ENCODE data around the gene STK4.

The STK4 gene

DNA sequence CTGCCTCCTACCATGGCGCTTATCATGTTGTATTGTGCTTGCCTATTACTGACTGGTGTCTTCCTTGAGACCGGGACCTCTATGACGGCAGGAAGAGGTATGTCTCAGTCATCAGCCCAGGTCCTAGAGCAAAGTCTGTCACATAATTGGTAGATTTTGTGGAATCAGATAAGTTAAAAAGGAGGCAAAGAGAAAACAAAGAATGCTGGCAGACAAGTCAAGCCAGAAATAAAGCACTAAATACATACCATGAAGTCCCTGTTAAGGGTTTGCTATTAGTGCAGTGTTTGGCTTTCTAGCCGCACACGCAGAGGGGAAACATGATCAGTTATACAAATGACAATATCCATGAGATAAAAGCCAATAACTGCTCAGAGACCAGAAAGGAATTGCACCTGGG lies 12.1 kb upstream of the STK4 start:
- no peak for DNase-seq

- DNase-seq: no peak
These were observed 11.0 kb upstream of the STK4 start for GRCh38 chr20:44955270-44955669.

DNA sequence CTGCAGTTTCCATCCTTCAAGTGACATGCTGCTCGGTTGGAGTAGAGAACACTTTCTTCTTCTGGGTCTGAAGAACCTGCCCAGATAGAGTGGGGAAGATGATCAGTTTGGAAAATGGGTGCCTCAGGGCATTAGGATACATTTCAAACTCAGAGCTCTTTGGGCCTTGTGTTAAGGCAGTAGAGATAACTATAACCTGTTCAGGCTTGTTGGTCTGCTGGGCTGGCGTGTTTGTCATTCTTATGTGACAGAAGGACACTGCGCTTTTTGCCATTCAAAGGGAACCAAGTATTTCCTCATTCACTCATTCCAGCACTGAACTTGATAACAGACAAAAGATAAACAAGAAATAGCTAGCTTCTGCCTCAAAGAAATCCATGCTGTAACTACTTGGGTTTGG lies 9.9 kb upstream of the STK4 start:
- no peak for DNase-seq

- no peak for DNase-seq
These were observed 8.0 kb upstream of the STK4 start for GRCh38 chr20:44958276-44958675.

- DNase-seq: no peak
These were observed 7.2 kb upstream of the STK4 start for GRCh38 chr20:44959082-44959637.

GRCh38 chr20:44959638-44960102 lies 6.6 kb upstream of the STK4 start:
- DNase-seq: peak; percentile 67

GRCh38 chr20:44960103-44960852 lies 6.0 kb upstream of the STK4 start, which contains the start of gene TOMM34:
Gene TOMM34, minus strand, starts transcription at chr20:44960397. Its CDS starts 64 bp downstream, at chr20:44960333.
- DNase-seq: peak; percentile 91

- DNase-seq: peak; percentile 30
These were observed 5.1 kb upstream of the STK4 start for GRCh38 chr20:44961011-44961869.

DNA sequence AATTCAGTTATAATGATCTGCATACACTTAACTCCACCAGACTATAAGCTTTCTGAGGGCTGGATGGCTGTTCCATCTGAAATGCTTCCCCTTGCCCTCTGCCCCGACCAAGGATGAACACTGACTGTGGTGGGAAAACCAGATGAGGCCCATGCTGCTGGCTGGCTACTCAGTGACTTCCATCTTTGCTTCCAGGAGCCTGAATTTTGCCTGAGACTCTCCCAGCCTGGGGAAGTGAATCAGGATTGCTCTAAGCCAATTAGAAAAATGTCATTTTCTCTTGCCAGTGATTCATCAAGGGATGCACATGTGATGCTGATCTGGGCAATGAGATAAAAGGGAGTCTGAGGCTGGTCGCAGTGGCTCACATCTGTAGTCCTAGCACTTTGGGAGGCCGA lies 4.4 kb upstream of the STK4 start:
- peak; percentile 48 for DNase-seq

- no peak for DNase-seq
These were observed 3.8 kb upstream of the STK4 start for GRCh38 chr20:44962483-44962882.

GRCh38 chr20:44963325-44964215 lies 2.7 kb upstream of the STK4 start:
- DNase-seq: no peak

- no peak for DNase-seq
These were observed 672 bp upstream of the STK4 start for GRCh38 chr20:44965651-44966029.

GRCh38 chr20:44967207-44967807 lies 995 bp downstream of the STK4 start:
- no peak for DNase-seq

GRCh38 chr20:44969300-44969894 lies 3.1 kb downstream of the STK4 start:
- no peak for DNase-seq

DNA sequence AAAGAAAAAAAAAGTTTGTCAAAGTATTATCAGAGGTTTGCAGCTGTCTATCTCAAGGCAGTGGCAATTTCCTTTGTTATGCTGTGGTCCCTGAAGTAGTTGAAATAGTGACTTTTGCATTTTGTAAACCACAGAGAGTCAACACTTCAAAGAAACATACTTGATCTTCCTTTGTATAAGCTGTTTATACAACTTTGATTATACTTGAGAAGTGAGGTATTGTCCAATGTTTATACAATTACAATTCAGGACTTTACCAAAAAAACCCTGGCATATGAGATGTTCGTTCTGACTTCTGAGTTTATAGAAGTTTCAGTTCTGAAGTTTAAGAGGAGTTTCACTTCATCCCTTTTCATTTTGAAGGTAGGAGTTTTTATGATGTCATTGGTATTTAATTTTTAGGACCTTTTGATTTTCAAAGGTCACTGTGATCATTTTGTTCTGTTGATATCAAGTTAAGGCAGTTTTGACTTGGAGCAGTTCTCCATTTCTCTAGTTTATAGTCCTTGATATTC lies 4.0 kb downstream of the STK4 start:
- no peak for DNase-seq

DNA sequence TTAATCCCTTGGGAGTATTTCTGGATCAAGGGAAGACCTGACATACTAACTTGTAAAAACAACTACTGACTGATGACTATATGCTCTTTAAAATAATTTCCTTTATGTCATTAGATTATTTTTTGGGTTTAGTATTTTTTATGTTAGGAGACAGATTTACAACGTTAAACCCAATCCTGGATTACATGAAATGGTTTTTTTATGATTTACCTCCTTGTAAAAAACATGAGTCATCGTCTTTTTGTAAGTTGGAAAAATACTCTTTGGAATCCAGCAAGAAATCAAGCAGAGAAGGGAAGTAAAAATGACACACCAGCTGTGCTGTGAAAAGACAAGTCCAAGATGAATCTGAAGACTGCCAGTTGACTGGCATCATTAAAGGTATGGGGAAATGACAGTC lies 6.7 kb downstream of the STK4 start:
- DNase-seq: no peak

GRCh38 chr20:44976698-44977097 lies 10.4 kb downstream of the STK4 start:
- DNase-seq: no peak

DNA sequence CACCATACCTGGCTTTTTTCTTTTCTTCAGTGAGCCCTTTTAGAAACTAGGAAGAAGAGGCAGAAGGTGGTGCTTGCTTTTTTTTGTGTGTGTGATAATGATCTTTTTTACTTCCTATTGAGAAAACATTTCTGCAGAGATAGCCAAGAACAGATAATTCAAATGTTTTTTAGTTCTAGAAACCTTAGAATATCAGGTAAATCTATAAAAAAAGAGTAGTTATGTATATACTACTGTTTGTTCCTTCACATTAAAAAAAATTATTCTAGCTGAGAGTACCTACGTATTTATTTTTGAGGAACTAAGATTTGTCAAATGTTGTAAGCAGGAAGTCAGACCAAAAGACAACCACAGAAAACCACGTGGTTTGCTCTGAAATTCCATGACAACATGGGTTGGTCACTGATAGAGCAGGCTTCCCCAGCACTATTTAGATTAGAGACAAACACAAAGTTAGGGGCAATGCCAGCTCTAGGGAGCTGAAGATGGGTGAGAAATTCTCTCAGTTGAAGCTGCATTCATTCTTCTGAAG lies 12.8 kb downstream of the STK4 start:
- no peak for DNase-seq

GRCh38 chr20:44981736-44982406 lies 15.6 kb downstream of the STK4 start:
- no peak for DNase-seq

- no peak for DNase-seq
These were observed 16.9 kb downstream of the STK4 start for GRCh38 chr20:44983093-44983674.
